ENCODE results near the gene PIGR.

Gene PIGR

GRCh38 chr1:206883876-206884275 lies 62.4 kb downstream of the PIGR start:
- DNase-seq (ENCODE audit: low read depth in 1 of 2, low spot score in 1 of 2): no peak
- no peak for TF ChIP-seq JUND (IDR thresholded peaks at IDR 0.05; ENCODE audit: low read depth)
- in situ Hi-C loops (cut with HindIII; ENCODE audit: low pct_unique_long_range_greater_than_20kb, low sequenced_read_pairs): no loop called here

- TF ChIP-seq JUND (IDR thresholded peaks at IDR 0.05; ENCODE audit: low read depth): no peak
- DNase-seq (ENCODE audit: low read depth in 1 of 2, low spot score in 1 of 2): no peak
- in situ Hi-C loops (cut with HindIII; ENCODE audit: low pct_unique_long_range_greater_than_20kb, low sequenced_read_pairs): no loop called here
These were observed 63.1 kb downstream of the PIGR start for GRCh38 chr1:206883160-206883559.

GRCh38 chr1:206882555-206882954 lies 63.7 kb downstream of the PIGR start:
- TF ChIP-seq JUND (IDR thresholded peaks at IDR 0.05; ENCODE audit: low read depth): no peak
- in situ Hi-C loops (cut with HindIII; ENCODE audit: low pct_unique_long_range_greater_than_20kb, low sequenced_read_pairs): no loop called here
- DNase-seq (ENCODE audit: low read depth in 1 of 2, low spot score in 1 of 2): no peak

GRCh38 chr1:206880314-206880713 lies 66.0 kb downstream of the PIGR start:
- no peak for DNase-seq (ENCODE audit: low read depth in 1 of 2, low spot score in 1 of 2)
- in situ Hi-C loops (cut with HindIII; ENCODE audit: low pct_unique_long_range_greater_than_20kb, low sequenced_read_pairs): no loop called here
- TF ChIP-seq JUND (IDR thresholded peaks at IDR 0.05; ENCODE audit: low read depth): no peak

All from T47D (cell line).